SK-N-SH (cell line): Measurements from ENCODE around the gene MB21D2.

Experiments
- CTCF ChIP-seq: fragments of 200-600 bp; sonication (generic); IDR thresholded peaks from 2 replicates; pipeline ENCODE4 v1.6.1; 2017; ENCODE audit warnings: antibody characterized with exemption, mild to moderate bottlenecking, moderate library complexity
- EP300 ChIP-seq, 2 experiments: IDR thresholded peaks; 2 replicates each; pipeline versions ENCODE4 v1.4.0 to v1.6.1; 2012; ENCODE audit warnings: borderline replicate concordance in 1 of 2, low read depth in 1 of 2, low read length in 1 of 2
- EZH2phosphoT487 ChIP-seq: fragments of 200-600 bp; sonication (generic); IDR thresholded peaks from 2 replicates; pipeline ENCODE4 v1.6.1; 2017; ENCODE audit warnings: low read depth, mixed run types, mild to moderate bottlenecking, antibody characterized with exemption, moderate library complexity, borderline replicate concordance
- FOXM1 ChIP-seq: IDR thresholded peaks from 2 replicates; pipeline ENCODE4 v1.4.0; 2012; ENCODE audit warnings: low read depth, mild to moderate bottlenecking
- MAX ChIP-seq: IDR thresholded peaks from 2 replicates; pipeline ENCODE4 v1.4.0; 2012; ENCODE audit warnings: low read depth
- NFIC ChIP-seq: IDR thresholded peaks from 2 replicates; pipeline ENCODE4 v1.4.0; 2012; ENCODE audit warnings: borderline replicate concordance
- NRF1 ChIP-seq: IDR thresholded peaks from 2 replicates; pipeline ENCODE4 v1.6.1; 2012; ENCODE audit warnings: low read depth, mild to moderate bottlenecking, low read length
- POLR2AphosphoS5 ChIP-seq: IDR thresholded peaks from 2 replicates; pipeline ENCODE4 v1.6.1; 2012; ENCODE audit warnings: low read depth, low read length
- RCOR1 ChIP-seq: fragments of 150-350 bp; IDR thresholded peaks from 2 replicates; pipeline ENCODE4 v1.6.1; 2017; ENCODE audit warnings: antibody characterized with exemption, low read length
- REST ChIP-seq: IDR thresholded peaks from 2 replicates; pipeline ENCODE4 v1.6.1; 2012; ENCODE audit warnings: mild to moderate bottlenecking, low read depth, low read length, moderate library complexity
- SMC3 ChIP-seq: IDR thresholded peaks from 2 replicates; pipeline ENCODE4 v1.6.1; 2012; ENCODE audit warnings: low read depth, low read length, improper control_type of control experiment
- USF1 ChIP-seq: IDR thresholded peaks from 2 replicates; pipeline ENCODE4 v1.4.0; 2012; ENCODE audit warnings: low read depth, borderline replicate concordance

- TF ChIP-seq CTCF, result no peak
- no peak for TF ChIP-seq FOXM1
- no peak for TF ChIP-seq EZH2phosphoT487
- no peak for TF ChIP-seq NRF1
- no peak for TF ChIP-seq RCOR1
- no peak for TF ChIP-seq POLR2AphosphoS5
- no peak for TF ChIP-seq MAX
- TF ChIP-seq SMC3, result no peak
- no peak for TF ChIP-seq EP300 (IDR thresholded peaks at IDR 0.05; ENCODE audit: borderline replicate concordance in 1 of 2, low read depth in 1 of 2, low read length in 1 of 2)
- no peak for TF ChIP-seq USF1
- no peak for TF ChIP-seq REST
- no peak for TF ChIP-seq NFIC
These were observed 4.1 kb upstream of the MB21D2 start for GRCh38 chr3:192921793-192922192.
